ENCODE data around the gene MS4A14. TPM values are rescaled to one million over a fixed set of nuclear protein-coding genes. Genes with fewer than 3 reads are reported as not detected.

The MS4A14 gene
- total and polyA plus RNA-seq, 9 of the 15 experiments (the other 6 are each of a cell fraction or from before 2014, with no cell fraction given), result not detected

DNA sequence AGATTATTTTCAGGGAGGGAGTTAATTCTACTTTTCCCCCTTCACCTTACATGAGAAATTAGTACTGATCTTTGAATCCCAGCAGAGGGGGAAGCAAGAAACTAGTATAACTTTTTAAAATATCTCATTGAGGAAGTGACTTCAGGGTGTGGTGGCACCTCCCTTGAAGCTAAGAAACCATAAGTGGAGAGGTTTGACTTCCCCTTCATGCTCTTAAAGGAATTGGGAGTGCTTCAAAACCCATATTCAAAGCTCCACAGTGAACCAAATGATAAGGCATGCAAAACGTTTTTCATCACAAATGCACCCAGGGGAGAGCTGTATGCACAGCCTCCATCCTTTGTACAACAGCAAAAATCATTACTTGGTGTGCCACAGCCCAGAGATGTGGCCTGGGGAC lies 540 bp downstream of the MS4A14 start (continued):
- no peak for TF ChIP-seq MGA (IDR thresholded peaks at IDR 0.05)
- no peak for TF ChIP-seq ZNF384 (IDR thresholded peaks at IDR 0.05; ENCODE audit: low read depth, low read length)

Measured in K562 (cell line).